Nephron progenitor cell (in vitro differentiated cells): Measurements from ENCODE around the gene BTNL9.

Experiments used
- DNase-seq: peaks from one replicate; pipeline ENCODE4 v3.0.0; 2021
- H3K27ac Mint-ChIP-seq: 2 replicates; pipeline ENCODE4 v1.8.0; 2021; ENCODE audit warnings: mild to moderate bottlenecking, moderate library complexity, mixed read lengths
- H3K27me3 Mint-ChIP-seq: 2 replicates; pipeline ENCODE4 v1.8.0; 2021; ENCODE audit warnings: mild to moderate bottlenecking, low read depth, mixed read lengths; ENCODE audit not compliant: poor library complexity
- H3K36me3 Mint-ChIP-seq: 2 replicates; pipeline ENCODE4 v1.8.0; 2021; ENCODE audit warnings: low read depth, mixed read lengths
- H3K4me1 Mint-ChIP-seq: 2 replicates; pipeline ENCODE4 v1.8.0; 2021; ENCODE audit warnings: mixed read lengths
- H3K4me3 Mint-ChIP-seq: 2 replicates; pipeline ENCODE4 v1.8.0; 2021; ENCODE audit warnings: mild to moderate bottlenecking, moderate library complexity, mixed read lengths
- H3K9me3 Mint-ChIP-seq: 2 replicates; pipeline ENCODE4 v1.8.0; 2021; ENCODE audit warnings: mild to moderate bottlenecking, moderate library complexity, mixed read lengths
- TF ChIP-seq, protein P1 (sequence below): fragments of 200-600 bp; sonication (generic); IDR thresholded peaks from 2 replicates; pipeline ENCODE4 v1.5.0; 2021; ENCODE audit warnings: antibody characterized with exemption

Gene BTNL9

DNA sequence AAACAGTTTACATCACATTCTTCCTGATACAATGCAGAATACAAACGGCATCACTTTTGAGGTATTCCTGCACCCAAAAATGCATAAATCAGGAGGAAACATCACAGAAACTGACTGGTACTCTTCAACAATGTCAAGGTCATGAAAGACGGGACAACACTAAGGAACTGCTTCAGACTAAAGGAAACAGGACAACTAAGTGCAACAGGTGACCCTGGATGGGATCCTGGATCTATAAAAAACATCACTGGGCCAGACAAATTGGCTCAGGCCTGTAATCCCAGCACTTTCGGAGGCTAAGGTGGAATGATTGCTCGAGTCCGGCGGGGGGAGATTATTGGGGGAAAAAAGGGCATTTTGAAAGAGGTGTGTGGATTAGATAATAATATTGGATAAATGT is 22.6 kb downstream of the BTNL9 start:
- Mint-ChIP-seq H3K27me3 (peaks cover 96% of the 10 kb centered on the region), H3K4me1 (no peaks in the 10 kb centered on the region), H3K9me3 (peaks cover 53% of the 10 kb centered on the region), H3K27ac (no peak overlapping the region), H3K36me3 (no peaks in the 10 kb centered on the region), H3K4me3 (no peak overlapping the region)
- TF ChIP-seq, protein P1, sequence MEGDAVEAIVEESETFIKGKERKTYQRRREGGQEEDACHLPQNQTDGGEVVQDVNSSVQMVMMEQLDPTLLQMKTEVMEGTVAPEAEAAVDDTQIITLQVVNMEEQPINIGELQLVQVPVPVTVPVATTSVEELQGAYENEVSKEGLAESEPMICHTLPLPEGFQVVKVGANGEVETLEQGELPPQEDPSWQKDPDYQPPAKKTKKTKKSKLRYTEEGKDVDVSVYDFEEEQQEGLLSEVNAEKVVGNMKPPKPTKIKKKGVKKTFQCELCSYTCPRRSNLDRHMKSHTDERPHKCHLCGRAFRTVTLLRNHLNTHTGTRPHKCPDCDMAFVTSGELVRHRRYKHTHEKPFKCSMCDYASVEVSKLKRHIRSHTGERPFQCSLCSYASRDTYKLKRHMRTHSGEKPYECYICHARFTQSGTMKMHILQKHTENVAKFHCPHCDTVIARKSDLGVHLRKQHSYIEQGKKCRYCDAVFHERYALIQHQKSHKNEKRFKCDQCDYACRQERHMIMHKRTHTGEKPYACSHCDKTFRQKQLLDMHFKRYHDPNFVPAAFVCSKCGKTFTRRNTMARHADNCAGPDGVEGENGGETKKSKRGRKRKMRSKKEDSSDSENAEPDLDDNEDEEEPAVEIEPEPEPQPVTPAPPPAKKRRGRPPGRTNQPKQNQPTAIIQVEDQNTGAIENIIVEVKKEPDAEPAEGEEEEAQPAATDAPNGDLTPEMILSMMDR = no peak
- DNase-seq = no peak

DNA sequence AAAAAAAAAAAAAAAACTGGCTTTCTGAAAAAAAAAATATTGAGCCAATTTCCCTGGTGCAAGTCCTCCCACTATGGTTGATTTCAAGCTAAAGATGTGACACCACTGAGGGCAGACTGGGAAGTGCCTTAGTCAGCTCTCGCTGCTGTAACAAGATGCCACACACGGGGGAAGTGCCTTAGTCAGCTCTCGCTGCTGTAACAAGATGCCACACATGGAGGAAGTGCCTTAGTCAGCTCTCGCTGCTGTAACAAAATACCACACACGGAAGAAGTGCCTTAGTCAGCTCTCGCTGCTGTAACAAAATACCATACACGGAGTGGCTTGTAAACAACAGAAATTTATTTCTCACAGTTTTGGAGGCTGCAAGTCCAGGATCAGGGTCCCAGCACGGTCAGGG is 23.4 kb downstream of the BTNL9 start:
- Mint-ChIP-seq H3K4me3 (no peak overlapping the region), H3K36me3 (no peaks in the 10 kb centered on the region), H3K27ac (no peak overlapping the region), H3K27me3 (peaks cover 96% of the 10 kb centered on the region), H3K9me3 (peaks cover 61% of the 10 kb centered on the region), H3K4me1 (no peaks in the 10 kb centered on the region)
- DNase-seq = no peak
- TF ChIP-seq, protein P1 = no peak

GRCh38 chr5:181064987-181065386 is 24.9 kb downstream of the BTNL9 start:
- Mint-ChIP-seq H3K27me3 (peaks cover 96% of the 10 kb centered on the region), H3K4me3 (no peak overlapping the region), H3K27ac (no peak overlapping the region), H3K9me3 (peaks cover 74% of the 10 kb centered on the region), H3K36me3 (no peaks in the 10 kb centered on the region), H3K4me1 (no peaks in the 10 kb centered on the region)
- TF ChIP-seq, protein P1 = no peak
- no peak for DNase-seq

DNA sequence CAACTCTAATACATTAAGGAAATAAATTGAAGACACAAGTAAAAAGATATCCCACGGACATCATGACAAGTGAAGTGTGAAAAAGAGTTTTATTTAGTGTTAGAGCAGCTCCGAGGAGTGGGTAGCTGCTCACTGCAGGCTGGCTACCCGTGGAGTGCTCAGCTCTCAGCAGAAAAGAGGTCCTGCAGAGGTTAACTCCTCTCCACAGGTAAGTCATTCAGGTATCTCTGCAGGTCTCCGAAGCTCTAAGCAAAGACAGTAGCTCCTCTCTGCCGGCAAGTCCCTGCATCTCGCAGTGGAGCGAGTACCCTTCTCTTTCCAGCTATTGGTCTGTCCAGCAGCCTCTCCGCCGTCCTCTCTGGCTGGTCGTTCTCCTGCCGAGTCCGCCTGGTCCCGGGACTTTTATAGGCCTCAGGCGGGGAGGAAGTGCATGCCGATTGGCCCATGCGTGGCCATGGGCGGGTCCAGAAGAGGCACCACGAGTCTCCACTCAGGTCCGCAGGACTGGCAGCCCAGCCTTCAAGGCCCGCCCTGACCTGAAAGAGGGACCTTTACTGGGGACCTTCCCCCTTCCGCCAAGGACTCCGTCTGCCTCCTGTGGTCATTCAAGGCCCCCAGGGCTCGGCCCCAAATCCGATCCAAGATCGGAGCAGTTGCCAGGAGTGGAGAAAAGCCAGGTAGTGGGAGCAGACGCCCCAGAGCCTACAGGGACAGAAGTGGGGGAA is 29.9 kb downstream of the BTNL9 start:
- peak; percentile 22 for DNase-seq
- no peaks in the 10 kb centered on the region for H3K4me1 Mint-ChIP-seq
- H3K9me3 Mint-ChIP-seq = peaks cover 58% of the 10 kb centered on the region
- H3K27ac Mint-ChIP-seq = no peak overlapping the region
- H3K27me3 Mint-ChIP-seq = peaks cover 58% of the 10 kb centered on the region
- H3K36me3 Mint-ChIP-seq = no peaks in the 10 kb centered on the region
- no peak overlapping the region for H3K4me3 Mint-ChIP-seq
- TF ChIP-seq, protein P1 = no peak

DNA sequence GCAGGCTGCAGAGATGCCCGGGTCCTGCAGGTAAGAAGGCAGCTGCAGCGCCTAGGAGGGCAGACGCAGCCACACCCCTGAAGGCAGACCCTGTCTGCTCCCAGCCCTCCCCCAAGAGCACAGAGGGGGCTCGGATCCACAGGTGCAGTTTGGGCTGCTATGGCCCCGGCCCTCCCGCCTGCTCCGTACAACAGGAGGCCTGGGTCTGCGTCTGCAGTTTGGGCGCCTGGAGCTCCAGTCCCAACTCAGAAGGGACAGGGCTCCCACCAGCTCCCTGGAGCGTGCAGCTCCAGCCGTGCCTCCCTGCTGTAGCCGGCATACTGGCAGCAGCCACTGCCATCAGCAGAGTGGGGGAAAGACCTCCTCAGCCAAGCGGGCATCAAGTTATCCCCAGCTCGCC is 30.5 kb downstream of the BTNL9 start:
- Mint-ChIP-seq H3K36me3 (no peaks in the 10 kb centered on the region), H3K9me3 (peaks cover 60% of the 10 kb centered on the region), H3K4me3 (no peak overlapping the region), H3K4me1 (no peaks in the 10 kb centered on the region), H3K27ac (no peak overlapping the region), H3K27me3 (peaks cover 54% of the 10 kb centered on the region)
- TF ChIP-seq, protein P1 = no peak
- no peak for DNase-seq

- H3K4me1 Mint-ChIP-seq = no peaks in the 10 kb centered on the region
- no peak overlapping the region for H3K27ac Mint-ChIP-seq
- DNase-seq = no peak
- peaks cover 61% of the 10 kb centered on the region for H3K9me3 Mint-ChIP-seq
- H3K4me3 Mint-ChIP-seq = no peak overlapping the region
- TF ChIP-seq, protein P1 = no peak
- H3K27me3 Mint-ChIP-seq = peaks cover 54% of the 10 kb centered on the region
- H3K36me3 Mint-ChIP-seq = no peaks in the 10 kb centered on the region
Measured at GRCh38 chr5:181071257-181071656, 31.2 kb downstream of the BTNL9 start.
